CD4-positive, alpha-beta T cell (primary cell): ENCODE results near the gene CRNKL1. TPM values are rescaled to one million over a fixed set of nuclear protein-coding genes. Genes with fewer than 3 reads are reported as not detected.

ENCODE experiments used
- ATAC-seq: fragments of 200-7000 bp; cut with Tn5 transposase; one replicate; pipeline ENCODE4 v1.10.0; 2022; ENCODE audit warnings: mild to moderate bottlenecking; ENCODE audit not compliant: poor library complexity
- CTCF ChIA-PET: fragments of 350-600 bp; sonication (Branson Sonifier 250); formaldehyde crosslinking; loops from one replicate; lab custom pipeline; 2021; ENCODE audit warnings: antibody characterized with exemption, inconsistent platforms; lab: Charles Lee
- POLR2A ChIA-PET: fragments of 350-600 bp; sonication (Branson Sonifier 250); formaldehyde crosslinking; loops from one replicate; lab custom pipeline; 2021; ENCODE audit warnings: antibody characterized with exemption, inconsistent platforms; lab: Charles Lee
- DNase-seq, 14 experiments: peaks; one replicate each; pipeline ENCODE4 v3.0.0-alpha.2; 2013 to 2020; ENCODE audit warnings: mixed read lengths in 2 of 14
- H3K27ac ChIP-seq, 2 donors: one replicate each; pipeline versions ENCODE4 v1.5.1 to v1.7.0; 2013; ENCODE audit warnings: low read length in 2 of 2, low read depth in 1 of 2, mild to moderate bottlenecking in 1 of 2
- H3K27me3 ChIP-seq, 2 experiments: 1 replicate in 1 of 2; 2 replicates in 1 of 2; pipeline versions ENCODE4 v1.6.1 to v1.7.0; 2013; ENCODE audit warnings: low read length in 2 of 2, control low read depth in 1 of 2, mild to moderate bottlenecking in 1 of 2, moderate library complexity in 1 of 2; ENCODE audit not compliant: insufficient read depth in 2 of 2, control insufficient read depth in 1 of 2
- H3K36me3 ChIP-seq: one replicate; pipeline ENCODE4 v1.6.1; 2013; ENCODE audit warnings: low read length, control low read depth; ENCODE audit not compliant: insufficient read depth
- H3K4me1 ChIP-seq: one replicate; pipeline ENCODE4 v1.6.1; 2013; ENCODE audit warnings: low read length, control low read depth; ENCODE audit not compliant: insufficient read depth
- H3K4me3 ChIP-seq: one replicate; pipeline ENCODE4 v1.5.1; 2013; ENCODE audit warnings: mild to moderate bottlenecking, low read length, moderate library complexity
- H3K9me3 ChIP-seq, 2 experiments: 1 replicate in 1 of 2; 2 replicates in 1 of 2; pipeline versions ENCODE4 v1.6.1 to v1.7.0; 2013; ENCODE audit warnings: low read length in 2 of 2, mild to moderate bottlenecking in 2 of 2, control low read depth in 1 of 2, moderate library complexity in 1 of 2; ENCODE audit not compliant: control insufficient read depth in 1 of 2, insufficient read depth in 1 of 2
- H3K27ac Mint-ChIP-seq: one replicate; pipeline ENCODE4 v1.8.0; 2020; ENCODE audit warnings: mixed read lengths
- H3K27me3 Mint-ChIP-seq: one replicate; pipeline ENCODE4 v1.8.0; 2021; ENCODE audit warnings: mixed read lengths
- H3K36me3 Mint-ChIP-seq: one replicate; pipeline ENCODE4 v1.8.0; 2021; ENCODE audit warnings: low read depth, mixed read lengths
- H3K4me1 Mint-ChIP-seq: one replicate; pipeline ENCODE4 v1.8.0; 2021; ENCODE audit warnings: low read depth, mixed read lengths
- H3K4me3 Mint-ChIP-seq: one replicate; pipeline ENCODE4 v1.8.0; 2020; ENCODE audit warnings: mild to moderate bottlenecking, mixed read lengths
- H3K9me3 Mint-ChIP-seq: one replicate; pipeline ENCODE4 v1.8.0; 2020; ENCODE audit warnings: mixed read lengths
- intact Hi-C, 2 experiments: fragments of 100-400 bp; cut with DNase I in 1 of 2; cut with micrococcal nuclease in 1 of 2; formaldehyde crosslinking; loops; one replicate each; pipeline versions ENCODE4 v1.15.1 to v1.9.0; 2023 to 2025; cut with DNase I, micrococcal nuclease
- total RNA-seq, 174 experiments: library from RNA in 2 of 174; stranded (reverse) in 2 of 174; gene quantifications; one replicate each; pipeline ENCODE4 v1.2.3 and lab custom pipeline; 2021 to 2026
- TF ChIP-seq, protein P1 (sequence below): fragments of 200-600 bp; IDR thresholded peaks from one replicate; pipeline ENCODE4 v1.8.0; 2022; ENCODE audit warnings: antibody characterized with exemption, mild to moderate bottlenecking

Gene CRNKL1
- total RNA-seq, 2 experiments from 2014 or later: 24.3 to 26.1 TPM

DNA sequence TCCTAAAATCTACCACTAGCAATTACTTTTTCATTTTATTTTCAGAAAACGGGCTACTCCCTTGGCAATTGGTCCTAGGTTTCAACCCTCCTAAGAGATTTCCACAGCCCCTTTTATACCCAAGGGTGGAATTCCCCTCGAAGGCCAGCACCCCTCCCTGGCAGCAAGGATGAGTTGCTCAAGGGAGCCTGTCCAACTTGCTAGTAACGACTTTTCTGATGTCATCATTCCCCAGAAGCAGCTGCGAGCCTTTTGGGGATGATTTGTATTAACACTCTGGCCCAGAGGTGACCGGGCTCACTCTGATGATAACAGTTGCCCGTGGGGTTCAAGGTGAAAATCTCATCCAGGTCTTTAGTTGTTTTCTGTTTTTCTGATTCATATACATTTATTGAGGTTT lies 65.8 kb downstream of the CRNKL1 start:
- no peak overlapping the region for H3K27ac ChIP-seq
- ATAC-seq (no peak), DNase-seq (no peak)
- TF ChIP-seq, protein P1, sequence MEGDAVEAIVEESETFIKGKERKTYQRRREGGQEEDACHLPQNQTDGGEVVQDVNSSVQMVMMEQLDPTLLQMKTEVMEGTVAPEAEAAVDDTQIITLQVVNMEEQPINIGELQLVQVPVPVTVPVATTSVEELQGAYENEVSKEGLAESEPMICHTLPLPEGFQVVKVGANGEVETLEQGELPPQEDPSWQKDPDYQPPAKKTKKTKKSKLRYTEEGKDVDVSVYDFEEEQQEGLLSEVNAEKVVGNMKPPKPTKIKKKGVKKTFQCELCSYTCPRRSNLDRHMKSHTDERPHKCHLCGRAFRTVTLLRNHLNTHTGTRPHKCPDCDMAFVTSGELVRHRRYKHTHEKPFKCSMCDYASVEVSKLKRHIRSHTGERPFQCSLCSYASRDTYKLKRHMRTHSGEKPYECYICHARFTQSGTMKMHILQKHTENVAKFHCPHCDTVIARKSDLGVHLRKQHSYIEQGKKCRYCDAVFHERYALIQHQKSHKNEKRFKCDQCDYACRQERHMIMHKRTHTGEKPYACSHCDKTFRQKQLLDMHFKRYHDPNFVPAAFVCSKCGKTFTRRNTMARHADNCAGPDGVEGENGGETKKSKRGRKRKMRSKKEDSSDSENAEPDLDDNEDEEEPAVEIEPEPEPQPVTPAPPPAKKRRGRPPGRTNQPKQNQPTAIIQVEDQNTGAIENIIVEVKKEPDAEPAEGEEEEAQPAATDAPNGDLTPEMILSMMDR: no peak
- CTCF ChIA-PET: no interaction called here
- Mint-ChIP-seq H3K4me1 (no peaks in the 10 kb centered on the region), H3K4me3 (no peak overlapping the region), H3K27ac (no peak overlapping the region), H3K36me3 (no peaks in the 10 kb centered on the region), H3K27me3 (peaks cover 18% of the 10 kb centered on the region), H3K9me3 (no peaks in the 10 kb centered on the region)
- no peaks in the 10 kb centered on the region for H3K36me3 ChIP-seq
- no peak overlapping the region for H3K4me3 ChIP-seq
- POLR2A ChIA-PET: no interaction called here
- H3K4me1 ChIP-seq: no peaks in the 10 kb centered on the region
- no peaks in the 10 kb centered on the region for H3K9me3 ChIP-seq
- peaks cover 0 to 2% of the 10 kb centered on the region in 2 experiments for H3K27me3 ChIP-seq
- intact Hi-C loops: no loop called here

Other genes starting within 250 kb of the CRNKL1 start
- 10 to 100 TPM; 18.8 to 18.9 TPM for gene NAA20, start 35.1 kb downstream of the CRNKL1 start, total RNA-seq
- not detected for gene CFAP61, start 66 bp upstream of the CRNKL1 start, total RNA-seq